C4-2B (cell line): ENCODE results near the gene ISOC1.
A peak's percentile ranks its signal among the peaks of the same experiment; 100 is the strongest.

ENCODE experiments used
- H3K27ac ChIP-seq: fragments of 450-650 bp; 2 replicates; pipeline ENCODE4 v1.5.1; 2017
- ZFX ChIP-seq: fragments of 450-650 bp; IDR thresholded peaks from 2 replicates; pipeline ENCODE4 v1.6.1; 2017
- TF ChIP-seq, protein P1 (sequence below): fragments of 450-650 bp; conservative IDR thresholded peaks from 2 replicates; pipeline ENCODE4 v1.5.1; 2017; ENCODE audit warnings: mild to moderate bottlenecking

The ISOC1 gene

DNA sequence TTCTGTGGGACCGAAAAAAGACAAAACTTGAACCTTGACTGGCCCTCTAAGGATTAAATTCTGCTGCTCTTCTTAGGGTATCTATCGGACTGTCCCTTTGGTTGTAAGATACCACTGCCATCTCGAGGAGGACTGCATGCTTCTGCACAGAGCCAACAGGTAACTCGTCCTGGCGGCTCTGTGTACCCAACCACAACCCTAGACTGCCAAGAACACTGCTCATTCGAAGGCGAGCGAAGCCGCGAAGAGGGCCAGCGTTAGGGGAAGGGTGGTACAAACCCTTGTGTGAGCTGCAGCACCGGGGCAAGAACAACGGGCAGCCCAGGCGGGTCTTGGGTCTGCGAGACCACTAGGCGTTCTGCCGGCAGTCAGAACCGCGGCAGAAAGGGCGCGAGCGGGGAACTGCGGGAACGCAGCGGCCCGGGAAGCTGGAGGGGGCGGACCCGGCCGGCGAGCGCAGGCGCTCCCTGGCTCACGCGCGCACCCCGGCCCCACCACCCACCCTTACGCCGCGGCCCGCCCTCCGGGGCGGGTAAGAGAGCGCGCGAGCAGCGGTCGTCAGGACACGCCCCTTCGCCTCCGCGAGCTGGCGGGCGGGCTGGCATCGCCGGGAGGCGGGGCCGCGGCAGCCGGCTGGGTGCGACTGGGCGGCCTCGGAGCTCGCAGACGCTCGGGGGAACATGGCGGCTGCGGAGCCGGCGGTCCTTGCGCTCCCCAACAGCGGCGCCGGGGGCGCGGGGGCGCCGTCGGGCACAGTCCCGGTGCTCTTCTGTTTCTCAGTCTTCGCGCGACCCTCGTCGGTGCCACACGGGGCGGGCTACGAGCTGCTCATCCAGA is at the start of gene ISOC1:
Gene ISOC1 (plus strand): TSS at position 663 of the 837 bp plus-strand sequence. CDS start 18 bp downstream, at position 681.
- peak within 1 kb of the TSS; percentile 81 for H3K27ac ChIP-seq
- no peak for TF ChIP-seq ZFX
- TF ChIP-seq, protein P1, sequence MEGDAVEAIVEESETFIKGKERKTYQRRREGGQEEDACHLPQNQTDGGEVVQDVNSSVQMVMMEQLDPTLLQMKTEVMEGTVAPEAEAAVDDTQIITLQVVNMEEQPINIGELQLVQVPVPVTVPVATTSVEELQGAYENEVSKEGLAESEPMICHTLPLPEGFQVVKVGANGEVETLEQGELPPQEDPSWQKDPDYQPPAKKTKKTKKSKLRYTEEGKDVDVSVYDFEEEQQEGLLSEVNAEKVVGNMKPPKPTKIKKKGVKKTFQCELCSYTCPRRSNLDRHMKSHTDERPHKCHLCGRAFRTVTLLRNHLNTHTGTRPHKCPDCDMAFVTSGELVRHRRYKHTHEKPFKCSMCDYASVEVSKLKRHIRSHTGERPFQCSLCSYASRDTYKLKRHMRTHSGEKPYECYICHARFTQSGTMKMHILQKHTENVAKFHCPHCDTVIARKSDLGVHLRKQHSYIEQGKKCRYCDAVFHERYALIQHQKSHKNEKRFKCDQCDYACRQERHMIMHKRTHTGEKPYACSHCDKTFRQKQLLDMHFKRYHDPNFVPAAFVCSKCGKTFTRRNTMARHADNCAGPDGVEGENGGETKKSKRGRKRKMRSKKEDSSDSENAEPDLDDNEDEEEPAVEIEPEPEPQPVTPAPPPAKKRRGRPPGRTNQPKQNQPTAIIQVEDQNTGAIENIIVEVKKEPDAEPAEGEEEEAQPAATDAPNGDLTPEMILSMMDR = peak; percentile 32

DNA sequence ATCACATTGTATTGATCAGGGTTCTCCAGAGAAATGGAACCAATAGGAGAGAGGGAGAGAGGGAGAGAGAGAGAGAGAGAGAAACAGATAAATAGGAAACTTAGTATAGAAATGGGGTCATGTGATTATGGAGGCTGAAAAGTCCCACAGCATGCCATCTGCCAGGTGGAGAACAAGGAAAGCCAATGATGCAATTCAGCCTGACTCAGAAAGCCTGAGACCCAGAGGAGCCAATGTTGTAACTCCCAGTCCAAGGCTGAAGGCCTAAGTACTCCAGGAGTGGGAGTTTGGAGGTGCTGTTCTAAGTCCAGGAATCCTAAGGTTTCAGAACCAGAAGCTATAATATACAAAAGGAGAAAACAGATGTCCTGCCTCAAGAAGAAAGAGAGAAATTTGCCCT is 48.4 kb upstream of the ISOC1 start:
- TF ChIP-seq, protein P1 = no peak
- TF ChIP-seq ZFX = no peak
- H3K27ac ChIP-seq = no peak overlapping the region

DNA sequence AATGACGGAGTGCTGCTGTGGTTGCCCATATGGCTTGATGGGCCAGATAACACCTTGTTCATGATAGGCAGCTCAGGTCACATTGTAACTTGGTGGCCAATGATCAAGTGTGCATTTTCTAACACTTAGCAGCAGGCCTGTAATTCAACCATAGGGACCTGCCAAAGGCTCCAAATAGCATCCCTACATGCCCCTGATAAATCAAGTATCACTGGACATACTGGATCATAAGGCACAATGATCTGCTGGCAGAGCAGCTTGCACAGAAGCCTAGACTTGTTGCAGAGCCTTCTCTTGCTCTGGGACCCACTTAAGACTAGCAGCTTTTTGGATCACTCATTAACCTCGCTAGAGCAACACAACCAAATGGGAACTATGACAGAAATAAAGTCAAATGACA is 46.0 kb upstream of the ISOC1 start:
- no peak for TF ChIP-seq ZFX
- TF ChIP-seq, protein P1 = no peak
- no peak overlapping the region for H3K27ac ChIP-seq

DNA sequence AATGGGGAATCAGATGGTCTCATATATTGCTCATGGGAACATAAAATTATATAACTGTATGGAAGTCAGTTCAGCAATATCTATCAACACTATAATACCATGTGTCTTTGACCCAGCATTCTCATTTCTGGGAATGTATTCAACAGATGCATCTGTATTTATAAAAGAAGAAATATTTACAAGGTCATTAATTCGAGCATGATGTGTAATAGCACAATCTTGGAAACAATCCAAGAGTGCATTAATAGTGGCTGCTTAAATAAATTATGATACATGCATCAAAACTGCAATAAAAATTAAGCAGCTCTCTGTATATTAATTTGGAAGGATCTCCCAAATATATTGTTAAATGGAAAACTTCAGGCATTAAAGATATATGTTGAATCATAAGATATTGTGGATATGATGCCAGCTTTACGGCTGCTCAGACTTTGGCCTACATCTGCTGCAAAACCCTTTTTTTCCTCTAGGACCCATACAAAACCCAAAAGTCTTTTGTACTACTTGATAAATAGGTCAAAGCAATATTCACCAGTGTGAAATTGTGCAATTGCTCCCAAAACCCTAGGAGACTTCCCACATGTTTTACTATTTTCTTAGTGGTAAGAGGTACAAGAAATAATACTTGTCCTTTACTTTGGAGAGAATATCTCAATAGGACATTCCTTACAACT is 45.3 kb upstream of the ISOC1 start:
- TF ChIP-seq ZFX = no peak
- TF ChIP-seq, protein P1 = no peak
- no peak overlapping the region for H3K27ac ChIP-seq

DNA sequence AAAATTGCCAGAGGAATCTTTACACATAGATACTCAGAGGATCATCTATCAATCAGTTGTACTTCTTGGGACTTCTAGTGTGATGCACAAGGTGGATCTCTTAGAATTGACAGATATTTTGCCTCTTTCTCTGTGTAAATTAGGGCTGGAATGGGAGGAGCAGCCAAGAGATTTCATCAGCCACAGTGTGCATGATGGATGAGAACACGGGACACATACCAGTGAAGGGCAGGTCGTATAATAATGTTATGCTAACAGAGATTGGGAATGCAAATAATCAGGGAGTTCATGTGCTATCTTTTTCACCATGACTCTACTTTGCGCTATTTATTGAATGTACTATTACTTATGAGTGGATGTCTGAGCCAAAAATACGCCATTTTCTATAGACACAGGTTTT is 43.3 kb upstream of the ISOC1 start:
- no peak overlapping the region for H3K27ac ChIP-seq
- no peak for TF ChIP-seq ZFX
- TF ChIP-seq, protein P1 = no peak

DNA sequence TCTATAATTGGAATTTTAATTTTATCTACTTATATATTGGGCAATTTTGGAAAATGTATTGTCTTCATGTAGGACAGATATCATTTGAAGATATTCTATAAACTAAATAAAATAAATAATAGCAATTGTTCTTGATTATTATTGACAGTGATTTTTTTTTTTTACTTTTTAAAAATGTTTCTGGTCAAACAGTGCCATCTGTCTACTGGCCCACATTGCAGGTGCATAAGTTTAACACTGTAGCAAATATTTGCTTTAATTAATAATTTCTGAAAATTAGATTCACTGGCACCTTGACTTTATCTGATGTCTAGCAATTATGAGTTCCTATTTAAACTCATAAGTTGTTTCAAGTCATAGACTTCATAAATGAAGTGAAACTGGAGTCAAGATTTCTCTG is 41.1 kb upstream of the ISOC1 start:
- TF ChIP-seq, protein P1 = peak; percentile 21
- no peak for TF ChIP-seq ZFX

DNA sequence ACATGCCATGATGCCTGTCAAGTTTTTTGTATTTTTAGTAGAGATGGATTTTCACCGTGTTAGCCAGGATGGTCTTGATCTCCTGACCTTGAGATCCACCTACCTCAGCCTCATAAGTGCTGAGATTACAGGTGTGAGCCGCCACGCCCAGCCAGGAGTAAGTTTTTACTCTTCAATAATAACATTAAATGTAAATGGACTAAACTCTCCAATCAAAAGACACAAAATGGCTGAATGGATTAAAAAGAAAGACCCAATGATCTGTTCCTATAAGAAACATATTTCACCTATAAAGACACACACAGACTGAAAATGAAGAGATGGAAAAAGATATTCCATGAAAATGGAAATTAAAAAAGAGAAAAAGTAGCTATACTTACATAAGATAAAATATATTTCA is 37.2 kb upstream of the ISOC1 start:
- TF ChIP-seq, protein P1 = no peak
- TF ChIP-seq ZFX = no peak
- H3K27ac ChIP-seq = no peak overlapping the region

More for the DNA sequence above, 41.1 kb upstream of the ISOC1 start:
- no peak overlapping the region for H3K27ac ChIP-seq
